HCT116 (cell line): Measurements from ENCODE around the gene SPRED1. TPM values are rescaled to one million over a fixed set of nuclear protein-coding genes. Genes with fewer than 3 reads are reported as not detected.

Experiments
- ATAC-seq: fragments of 200-7000 bp; cut with Tn5 transposase; 2 replicates; pipeline ENCODE4 v1.9.1; 2020; ENCODE audit warnings: mild to moderate bottlenecking, moderate library complexity
- BruUV-seq: library from RNA; stranded (reverse); fragments of 400-500 nt; replicated peaks from 2 replicates; lab custom pipeline; 2021; lab: Mats Ljungman, UMichigan
- CTCF ChIA-PET: fragments of 300-600 bp; sonication (Branson Sonifier 250); formaldehyde crosslinking; loops from one replicate; lab custom pipeline; 2021; ENCODE audit warnings: antibody characterized with exemption; lab: Charles Lee
- POLR2A ChIA-PET: fragments of 300-600, 350-600 bp; sonication (Branson Sonifier 250); formaldehyde crosslinking; loops from one replicate; lab custom pipeline; 2021; ENCODE audit warnings: antibody characterized with exemption; lab: Charles Lee
- RAD21 ChIA-PET, 2 experiments: fragments of 300-600 bp; sonication (Branson Sonifier 250); formaldehyde crosslinking; loops; one replicate each; lab custom pipeline; 2023; ENCODE audit warnings: low total read pairs in 2 of 2; ENCODE audit not compliant: uncharacterized antibody in 2 of 2, unreplicated experiment in 2 of 2, low non-redundant PET in 1 of 2; lab: Charles Lee
- DNase-seq: peaks from one replicate; pipeline ENCODE4 v3.0.0-alpha.2; 2010; ENCODE audit warnings: low read depth, low spot score
- H2AFZ ChIP-seq: fragments of 200-600 bp; shearing (Covaris generic), sonication (generic); 2 replicates; pipeline ENCODE4 v1.6.1; 2017; ENCODE audit warnings: low read depth, mixed run types, mixed read lengths, antibody characterized with exemption, low read length; ENCODE audit not compliant: poor library complexity, severe bottlenecking
- H3K27ac ChIP-seq: 2 replicates; pipeline ENCODE4 v1.5.1; 2012; ENCODE audit warnings: low read depth, low read length
- H3K27me3 ChIP-seq: fragments of 200-600 bp; sonication (generic); 2 replicates; pipeline ENCODE4 v1.6.1; 2016; ENCODE audit warnings: mixed run types, low read length, mixed read lengths; ENCODE audit not compliant: insufficient read depth
- H3K36me3 ChIP-seq, 2 experiments: fragments of 200-500 bp in 1 of 2; fragments of 200-600 bp in 1 of 2; sonication (Bioruptor generic) in 1 of 2; sonication (generic) in 1 of 2; 2 replicates each; pipeline versions ENCODE4 v1.5.1 to v1.6.1; 2014 to 2016; ENCODE audit warnings: low read length in 2 of 2, inconsistent platforms in 1 of 2, mixed read lengths in 1 of 2, mixed run types in 1 of 2; ENCODE audit not compliant: insufficient read depth in 2 of 2, control insufficient read depth in 1 of 2
- H3K4me1 ChIP-seq, 2 experiments: fragments of 200-600 bp in 1 of 2; sonication (generic) in 1 of 2; 2 replicates each; pipeline versions ENCODE4 v1.5.1 to v1.6.1; 2012 to 2017; ENCODE audit warnings: low read length in 2 of 2, inconsistent platforms in 1 of 2, mild to moderate bottlenecking in 1 of 2, mixed read lengths in 1 of 2, mixed run types in 1 of 2, moderate library complexity in 1 of 2; ENCODE audit not compliant: insufficient read depth in 2 of 2, control insufficient read depth in 1 of 2
- H3K4me2 ChIP-seq: fragments of 200-600 bp; sonication (generic); 2 replicates; pipeline ENCODE4 v1.6.1; 2017; ENCODE audit warnings: mixed run types, low read length, mixed read lengths
- H3K4me3 ChIP-seq, 2 experiments: fragments of 200-600 bp in 1 of 2; sonication (generic) in 1 of 2; replicated peaks in 1 of 2; 2 replicates each; pipeline ENCODE4 v1.5.1; 2011 to 2016; ENCODE audit warnings: low read length in 2 of 2, control low read depth in 1 of 2, low read depth in 1 of 2, mild to moderate bottlenecking in 1 of 2, mixed read lengths in 1 of 2, mixed run types in 1 of 2
- H3K79me2 ChIP-seq: fragments of 200-600 bp; sonication (generic); 2 replicates; pipeline ENCODE4 v1.6.1; 2017; ENCODE audit warnings: mild to moderate bottlenecking, mixed run types, low read length, moderate library complexity, mixed read lengths; ENCODE audit not compliant: insufficient read depth
- H3K9ac ChIP-seq: fragments of 200-600 bp; sonication (generic); 2 replicates; pipeline ENCODE4 v1.6.1; 2016; ENCODE audit warnings: low read length, mixed read lengths
- H3K9me2 ChIP-seq: fragments of 200-600 bp; sonication (generic), shearing (Covaris generic); 2 replicates; pipeline ENCODE4 v1.6.1; 2017; ENCODE audit warnings: mixed run types, mild to moderate bottlenecking, moderate library complexity; ENCODE audit not compliant: insufficient read depth
- H3K9me3 ChIP-seq, 2 experiments: fragments of 200-500 bp in 1 of 2; fragments of 200-600 bp in 1 of 2; sonication (Bioruptor generic) in 1 of 2; sonication (generic) in 1 of 2; 2 replicates each; pipeline ENCODE4 v1.6.1; 2014 to 2017; ENCODE audit warnings: low read length in 2 of 2, mixed read lengths in 2 of 2, inconsistent platforms in 1 of 2, low read depth in 1 of 2, mild to moderate bottlenecking in 1 of 2, mixed run types in 1 of 2, moderate library complexity in 1 of 2; ENCODE audit not compliant: control insufficient read depth in 1 of 2, insufficient read depth in 1 of 2
- H4K20me1 ChIP-seq: fragments of 200-600 bp; sonication (generic), shearing (Covaris generic); 2 replicates; pipeline ENCODE4 v1.6.1; 2017; ENCODE audit warnings: mixed run types, mild to moderate bottlenecking, moderate library complexity; ENCODE audit not compliant: insufficient read depth
- CEBPB ChIP-seq: IDR thresholded peaks from 2 replicates; pipeline ENCODE4 v1.6.1; 2012; ENCODE audit warnings: low read depth
- CTCF ChIP-seq, 3 experiments: fragments of 200-600 bp in 1 of 3; sonication (generic) in 1 of 3; IDR thresholded peaks in 2 of 3; conservative IDR thresholded peaks in 1 of 3; 2 replicates each; pipeline ENCODE4 v1.5.1; 2012 to 2017; ENCODE audit warnings: low read depth in 2 of 3, low read length in 2 of 3, antibody characterized with exemption in 1 of 3, borderline replicate concordance in 1 of 3, control low read depth in 1 of 3, mild to moderate bottlenecking in 1 of 3, mixed read lengths in 1 of 3, mixed run types in 1 of 3, moderate library complexity in 1 of 3; ENCODE audit not compliant: insufficient read depth in 1 of 3
- intact Hi-C: fragments of 100-400 bp; cut with micrococcal nuclease; formaldehyde crosslinking; loops from 2 replicates; pipeline ENCODE4 v1.10.0; 2022
- total RNA-seq: library from RNA; stranded (reverse); gene quantifications from one replicate; pipeline ENCODE4 v1.2.1, GENCODE V29; 2021; ENCODE audit not compliant: unreplicated experiment
- TF ChIP-seq, protein P1 (sequence below): IDR thresholded peaks from 2 replicates; pipeline ENCODE4 v1.6.1; 2012; ENCODE audit warnings: low read depth

The SPRED1 gene
- total RNA-seq, 1 experiment from 2014 or later = 24.7 TPM

DNA sequence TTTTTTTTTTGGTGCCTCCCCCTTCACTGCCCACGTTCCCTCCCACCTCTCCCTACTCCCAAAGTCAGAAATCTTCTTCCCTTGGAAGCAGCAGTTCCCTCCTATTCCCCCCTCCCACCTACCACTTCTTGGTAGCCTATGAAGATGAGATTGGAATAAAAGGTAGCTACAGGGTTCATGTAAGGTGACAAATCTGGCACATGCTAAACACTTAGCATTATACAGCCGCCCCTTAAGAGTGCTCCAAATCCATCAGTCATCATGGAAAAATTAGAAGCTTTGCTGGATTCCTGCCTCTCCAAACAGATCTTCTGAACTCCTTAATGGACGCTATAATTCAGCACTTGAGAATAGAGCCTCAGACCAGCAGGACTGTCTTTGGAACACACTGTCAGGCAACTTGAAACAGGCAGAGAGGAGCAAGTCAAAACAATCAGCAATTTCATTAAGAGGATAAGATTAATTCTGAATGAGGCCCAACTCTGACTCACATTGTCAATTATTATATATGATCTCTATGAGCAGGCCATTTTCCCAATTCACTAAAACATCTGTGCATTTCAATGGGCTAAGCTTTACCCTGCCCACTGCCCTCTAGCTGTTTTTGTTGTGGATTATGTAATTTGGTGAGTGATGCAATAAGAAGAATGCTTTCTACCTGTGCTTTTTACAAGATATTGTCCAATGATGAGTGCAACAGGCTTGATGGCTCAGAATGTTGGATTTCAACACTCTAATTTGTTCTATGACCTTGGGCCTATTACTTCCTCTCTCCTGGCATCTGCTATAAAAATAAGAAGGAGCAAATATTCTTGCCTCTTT lies 34.6 kb upstream of the SPRED1 start:
- Histone ChIP-seq H3K27ac (no peak overlapping the region), H3K79me2 (no peaks in the 10 kb centered on the region), H3K9me2 (no peaks in the 10 kb centered on the region), H3K4me3 (no peak overlapping the region), H3K27me3 (no peaks in the 10 kb centered on the region), H3K36me3 (no peaks in the 10 kb centered on the region), H3K4me2 (no peak overlapping the region), H4K20me1 (no peaks in the 10 kb centered on the region), H3K9me3 (no peaks in the 10 kb centered on the region), H2AFZ (no peak overlapping the region), H3K9ac (no peak overlapping the region), H3K4me1 (no peaks in the 10 kb centered on the region)
- ChIA-PET CTCF (no interaction called here), RAD21 (no interaction called here), POLR2A (interaction anchor here (0.7 kb wide), 1 partner anchor 8 kb away, joined by 3 read pairs; no protein-coding TSS in a partner anchor)
- DNase-seq (no peak), ATAC-seq (no peak)
- no TSS peak for BruUV-seq
- intact Hi-C loops = no loop called here
- 0 out of 2 replicates have a peak, but pooled peaks have one; percentile 35 for TF ChIP-seq CEBPB
- TF ChIP-seq, protein P1, sequence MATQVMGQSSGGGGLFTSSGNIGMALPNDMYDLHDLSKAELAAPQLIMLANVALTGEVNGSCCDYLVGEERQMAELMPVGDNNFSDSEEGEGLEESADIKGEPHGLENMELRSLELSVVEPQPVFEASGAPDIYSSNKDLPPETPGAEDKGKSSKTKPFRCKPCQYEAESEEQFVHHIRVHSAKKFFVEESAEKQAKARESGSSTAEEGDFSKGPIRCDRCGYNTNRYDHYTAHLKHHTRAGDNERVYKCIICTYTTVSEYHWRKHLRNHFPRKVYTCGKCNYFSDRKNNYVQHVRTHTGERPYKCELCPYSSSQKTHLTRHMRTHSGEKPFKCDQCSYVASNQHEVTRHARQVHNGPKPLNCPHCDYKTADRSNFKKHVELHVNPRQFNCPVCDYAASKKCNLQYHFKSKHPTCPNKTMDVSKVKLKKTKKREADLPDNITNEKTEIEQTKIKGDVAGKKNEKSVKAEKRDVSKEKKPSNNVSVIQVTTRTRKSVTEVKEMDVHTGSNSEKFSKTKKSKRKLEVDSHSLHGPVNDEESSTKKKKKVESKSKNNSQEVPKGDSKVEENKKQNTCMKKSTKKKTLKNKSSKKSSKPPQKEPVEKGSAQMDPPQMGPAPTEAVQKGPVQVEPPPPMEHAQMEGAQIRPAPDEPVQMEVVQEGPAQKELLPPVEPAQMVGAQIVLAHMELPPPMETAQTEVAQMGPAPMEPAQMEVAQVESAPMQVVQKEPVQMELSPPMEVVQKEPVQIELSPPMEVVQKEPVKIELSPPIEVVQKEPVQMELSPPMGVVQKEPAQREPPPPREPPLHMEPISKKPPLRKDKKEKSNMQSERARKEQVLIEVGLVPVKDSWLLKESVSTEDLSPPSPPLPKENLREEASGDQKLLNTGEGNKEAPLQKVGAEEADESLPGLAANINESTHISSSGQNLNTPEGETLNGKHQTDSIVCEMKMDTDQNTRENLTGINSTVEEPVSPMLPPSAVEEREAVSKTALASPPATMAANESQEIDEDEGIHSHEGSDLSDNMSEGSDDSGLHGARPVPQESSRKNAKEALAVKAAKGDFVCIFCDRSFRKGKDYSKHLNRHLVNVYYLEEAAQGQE = no peak

DNA sequence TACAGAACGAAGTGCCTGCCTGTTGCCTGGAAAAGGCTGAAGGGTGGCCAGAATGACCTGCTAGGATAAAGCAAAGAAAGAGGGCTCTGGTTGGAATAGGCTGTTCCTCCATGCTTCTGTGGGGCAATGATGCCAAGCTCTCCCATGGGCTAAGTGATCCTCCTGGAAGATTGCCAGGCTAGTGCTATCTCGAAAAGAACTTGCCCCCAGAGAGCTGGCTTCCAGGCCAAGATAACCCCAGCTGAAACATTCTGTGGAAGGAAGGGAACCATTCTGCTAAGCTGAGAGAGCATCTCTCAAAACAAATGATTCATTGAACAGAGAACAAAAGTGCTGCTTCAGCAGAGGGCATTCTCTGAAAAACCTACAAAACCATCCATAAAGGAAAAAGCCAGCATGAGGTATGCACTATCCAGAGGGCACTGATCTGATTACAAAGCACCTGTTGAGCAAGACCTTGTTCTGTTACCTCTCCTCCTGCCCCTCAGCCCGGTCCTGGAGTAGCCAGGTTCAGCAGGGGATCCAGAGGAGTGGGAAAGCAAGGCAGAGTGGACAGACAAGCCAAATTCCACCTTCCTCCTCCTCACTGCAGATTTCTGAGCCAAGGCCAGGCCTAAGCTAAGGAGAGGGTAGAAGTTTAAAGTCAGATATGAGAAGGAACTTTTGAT lies 31.9 kb upstream of the SPRED1 start:
- Histone ChIP-seq H3K4me2 (no peak overlapping the region), H2AFZ (no peak overlapping the region), H3K79me2 (no peaks in the 10 kb centered on the region), H3K4me1 (no peaks in the 10 kb centered on the region), H4K20me1 (no peaks in the 10 kb centered on the region), H3K9me2 (no peaks in the 10 kb centered on the region), H3K36me3 (no peaks in the 10 kb centered on the region), H3K27ac (no peak overlapping the region), H3K27me3 (no peaks in the 10 kb centered on the region), H3K9ac (no peak overlapping the region), H3K4me3 (no peak overlapping the region), H3K9me3 (no peaks in the 10 kb centered on the region)
- CTCF ChIA-PET = no interaction called here
- DNase-seq = no peak
- BruUV-seq = no TSS peak
- RAD21 ChIA-PET = no interaction called here
- ATAC-seq = no peak
- POLR2A ChIA-PET = interaction anchor here (0.7 kb wide), 1 partner anchor 30 kb away, joined by 4 read pairs; no protein-coding TSS in a partner anchor
- intact Hi-C loops = no loop called here
- TF ChIP-seq CTCF (IDR thresholded peaks at IDR 0.05 in 2 of 3, conservative IDR thresholded peaks at IDR 0.05 in 1 of 3; ENCODE audit: borderline replicate concordance in 1 of 3, insufficient read depth in 1 of 3, low read depth in 2 of 3, low read length in 2 of 3) = no peak
